ENCODE data around the gene ERAP2. TPM values are rescaled to one million over a fixed set of nuclear protein-coding genes. Genes with fewer than 3 reads are reported as not detected.
A peak's percentile ranks its signal among the peaks of the same experiment; 100 is the strongest.

Gene ERAP2
- polyA plus RNA-seq, 3 donors: 3.0 to 20.4 (median 3.4) TPM

DNA sequence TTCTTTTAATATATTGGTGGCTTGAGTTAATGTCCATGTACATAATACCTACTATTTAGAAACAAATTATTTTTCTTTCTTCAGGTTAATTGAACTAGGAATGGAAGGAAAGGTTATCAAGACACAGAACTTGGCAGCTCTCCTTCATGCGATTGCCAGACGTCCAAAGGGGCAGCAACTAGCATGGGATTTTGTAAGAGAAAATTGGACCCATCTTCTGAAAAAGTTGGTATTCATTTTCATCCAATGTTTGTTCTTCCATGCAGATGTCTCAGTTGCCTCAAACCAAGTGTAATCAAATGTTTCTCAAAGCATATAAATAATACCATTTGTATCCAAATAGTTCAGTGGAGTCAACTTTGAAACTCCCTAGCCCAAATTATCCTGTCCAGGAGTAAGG lies 36.9 kb downstream of the ERAP2 start:
- H2AFZ ChIP-seq (ENCODE audit: insufficient read depth, low read depth, low read length, poor library complexity, severe bottlenecking): no peak overlapping the region
- TF ChIP-seq, protein P1, sequence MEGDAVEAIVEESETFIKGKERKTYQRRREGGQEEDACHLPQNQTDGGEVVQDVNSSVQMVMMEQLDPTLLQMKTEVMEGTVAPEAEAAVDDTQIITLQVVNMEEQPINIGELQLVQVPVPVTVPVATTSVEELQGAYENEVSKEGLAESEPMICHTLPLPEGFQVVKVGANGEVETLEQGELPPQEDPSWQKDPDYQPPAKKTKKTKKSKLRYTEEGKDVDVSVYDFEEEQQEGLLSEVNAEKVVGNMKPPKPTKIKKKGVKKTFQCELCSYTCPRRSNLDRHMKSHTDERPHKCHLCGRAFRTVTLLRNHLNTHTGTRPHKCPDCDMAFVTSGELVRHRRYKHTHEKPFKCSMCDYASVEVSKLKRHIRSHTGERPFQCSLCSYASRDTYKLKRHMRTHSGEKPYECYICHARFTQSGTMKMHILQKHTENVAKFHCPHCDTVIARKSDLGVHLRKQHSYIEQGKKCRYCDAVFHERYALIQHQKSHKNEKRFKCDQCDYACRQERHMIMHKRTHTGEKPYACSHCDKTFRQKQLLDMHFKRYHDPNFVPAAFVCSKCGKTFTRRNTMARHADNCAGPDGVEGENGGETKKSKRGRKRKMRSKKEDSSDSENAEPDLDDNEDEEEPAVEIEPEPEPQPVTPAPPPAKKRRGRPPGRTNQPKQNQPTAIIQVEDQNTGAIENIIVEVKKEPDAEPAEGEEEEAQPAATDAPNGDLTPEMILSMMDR (IDR thresholded peaks at IDR 0.05): no peak
- Mint-ChIP-seq H3K4me1 (no peaks in the 10 kb centered on the region), H3K9me3 (no peaks in the 10 kb centered on the region), H3K4me3 (no peak overlapping the region), H3K27me3 (ENCODE audit: low read depth in 3 of 3) (peaks cover 0 to 2% (median 0%) of the 10 kb centered on the region in 3 donors), H3K36me3 (peaks cover 59 to 61% of the 10 kb centered on the region in 2 donors), H3K27ac (peak overlapping the region in 1 of 7 donors; percentile 16)
- H3K4me3 ChIP-seq (replicated peaks in 1 of 3; ENCODE audit: low read depth in 2 of 3, low read length in 3 of 3): no peak overlapping the region
- no peak overlapping the region for H3K27ac ChIP-seq (ENCODE audit: low read depth in 1 of 2, low read length in 2 of 2)
- no peak overlapping the region for H3K9ac ChIP-seq (ENCODE audit: insufficient read depth, low read length, poor library complexity, severe bottlenecking)
- no peaks in the 10 kb centered on the region for H3K79me2 ChIP-seq (ENCODE audit: insufficient read depth, low read length)
- DNase-seq: no peak
- intact Hi-C loops (cut with micrococcal nuclease): no loop called here
- no peaks in the 10 kb centered on the region for H4K20me1 ChIP-seq (ENCODE audit: insufficient read depth, low read length)
- H3K27me3 ChIP-seq (ENCODE audit: control insufficient read depth in 2 of 2, insufficient read depth in 2 of 2, low read length in 2 of 2): no peaks in the 10 kb centered on the region
- peaks cover 48 to 72% of the 10 kb centered on the region in 2 donors for H3K36me3 ChIP-seq (replicated peaks in 1 of 2; ENCODE audit: control insufficient read depth in 1 of 2, insufficient read depth in 2 of 2, low read length in 2 of 2)
- no peaks in the 10 kb centered on the region for H3K4me1 ChIP-seq (ENCODE audit: control insufficient read depth in 1 of 2, insufficient read depth in 2 of 2, low read length in 2 of 2)
- H3K4me2 ChIP-seq (replicated peaks; ENCODE audit: extremely low read depth, low read length, poor library complexity, severe bottlenecking): no peak overlapping the region
- no peaks in the 10 kb centered on the region for H3K9me3 ChIP-seq (replicated peaks in 1 of 2; ENCODE audit: control insufficient read depth in 1 of 2, insufficient read depth in 1 of 2, low read length in 2 of 2)
- WGBS (ENCODE audit: insufficient coverage): 94% methylated on average over 2 of the region's 2 CpGs

DNA sequence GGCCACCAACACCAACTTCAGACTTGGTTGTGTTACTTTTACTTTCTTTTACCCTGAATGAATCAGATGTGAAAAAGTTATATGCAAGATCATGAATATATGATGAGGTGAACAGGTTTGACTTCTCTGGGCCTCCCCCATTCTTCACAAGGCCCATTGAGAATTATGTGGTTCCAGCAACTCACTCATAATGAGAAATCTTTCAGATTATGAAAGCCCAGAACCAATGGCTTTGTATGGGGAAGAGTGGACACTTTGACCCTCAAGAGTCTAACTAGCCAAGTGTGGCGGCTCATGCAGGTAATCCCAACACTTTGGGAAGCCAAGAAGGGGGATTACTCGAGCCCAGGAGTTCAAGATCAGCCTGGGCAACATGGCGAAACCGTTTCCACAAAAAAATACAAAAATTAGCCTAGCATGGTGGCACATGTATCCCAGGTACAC lies 43.5 kb downstream of the ERAP2 start:
- Mint-ChIP-seq H3K4me1 (peaks cover 13% of the 10 kb centered on the region), H3K27me3 (ENCODE audit: low read depth in 3 of 3) (peaks cover 0 to 3% (median 2%) of the 10 kb centered on the region in 3 donors), H3K36me3 (peaks cover 30 to 37% of the 10 kb centered on the region in 2 donors), H3K27ac (peak overlapping the region in 2 of 7 donors; percentile 13 to 64), H3K4me3 (no peak overlapping the region), H3K9me3 (no peaks in the 10 kb centered on the region)
- Histone ChIP-seq H3K79me2 (ENCODE audit: insufficient read depth, low read length) (no peaks in the 10 kb centered on the region), H3K9me3 (replicated peaks in 1 of 2; ENCODE audit: control insufficient read depth in 1 of 2, insufficient read depth in 1 of 2, low read length in 2 of 2) (no peaks in the 10 kb centered on the region), H3K4me1 (ENCODE audit: control insufficient read depth in 1 of 2, insufficient read depth in 2 of 2, low read length in 2 of 2) (peaks cover 0 to 4% of the 10 kb centered on the region in 2 donors), H3K27ac (ENCODE audit: low read depth in 1 of 2, low read length in 2 of 2) (no peak overlapping the region), H3K9ac (ENCODE audit: insufficient read depth, low read length, poor library complexity, severe bottlenecking) (no peak overlapping the region), H3K4me3 (replicated peaks in 1 of 3; ENCODE audit: low read depth in 2 of 3, low read length in 3 of 3) (no peak overlapping the region), H3K4me2 (replicated peaks; ENCODE audit: extremely low read depth, low read length, poor library complexity, severe bottlenecking) (no peak overlapping the region), H2AFZ (ENCODE audit: insufficient read depth, low read depth, low read length, poor library complexity, severe bottlenecking) (no peak overlapping the region), H3K36me3 (replicated peaks in 1 of 2; ENCODE audit: control insufficient read depth in 1 of 2, insufficient read depth in 2 of 2, low read length in 2 of 2) (peaks cover 19 to 44% of the 10 kb centered on the region in 2 donors), H4K20me1 (ENCODE audit: insufficient read depth, low read length) (no peaks in the 10 kb centered on the region), H3K27me3 (ENCODE audit: control insufficient read depth in 2 of 2, insufficient read depth in 2 of 2, low read length in 2 of 2) (no peaks in the 10 kb centered on the region)
- 100% methylated on average over 4 of the region's 4 CpGs for WGBS (ENCODE audit: insufficient coverage)
- intact Hi-C loops (cut with micrococcal nuclease): no loop called here
- no peak for DNase-seq
- TF ChIP-seq, protein P1 (IDR thresholded peaks at IDR 0.05): no peak
